HEK293T (cell line): ENCODE results near the gene PARG.
"Not testable (repeated sequence)": the region's sequence is repeated elsewhere in the genome, so short reads cannot be mapped to it uniquely, and the experiment has no call there.

Source experiments
- ARNT ChIP-seq: fragments of 450-650 bp; IDR thresholded peaks from 2 replicates; pipeline ENCODE4 v1.6.1; 2017; ENCODE audit warnings: mild to moderate bottlenecking
- BHLHE40 ChIP-seq: fragments of 450-650 bp; IDR thresholded peaks from 2 replicates; pipeline ENCODE4 v1.6.1; 2016; ENCODE audit warnings: mild to moderate bottlenecking, moderate library complexity, borderline replicate concordance
- ELF4 ChIP-seq: fragments of 450-650 bp; IDR thresholded peaks from 2 replicates; pipeline ENCODE4 v1.6.1; 2017; ENCODE audit warnings: antibody characterized with exemption
- FOXM1 ChIP-seq: fragments of 450-650 bp; IDR thresholded peaks from 2 replicates; pipeline ENCODE4 v1.6.1; 2017; ENCODE audit warnings: mild to moderate bottlenecking, borderline replicate concordance
- LEF1 ChIP-seq: fragments of 450-650 bp; IDR thresholded peaks from 2 replicates; pipeline ENCODE4 v1.6.1; 2017; ENCODE audit warnings: mild to moderate bottlenecking, borderline replicate concordance
- SP1 ChIP-seq: fragments of 450-650 bp; IDR thresholded peaks from 2 replicates; pipeline ENCODE4 v1.6.1; 2017
- SUZ12 ChIP-seq: fragments of 450-650 bp; IDR thresholded peaks from 2 replicates; pipeline ENCODE4 v1.6.1; 2016; ENCODE audit warnings: mild to moderate bottlenecking
- ZNF384 ChIP-seq: fragments of 450-650 bp; IDR thresholded peaks from 2 replicates; pipeline ENCODE4 v1.6.1; 2016
- TF ChIP-seq, protein P1 (sequence below): fragments of 450-650 bp; IDR thresholded peaks from 2 replicates; pipeline ENCODE4 v1.6.1; 2016

DNA sequence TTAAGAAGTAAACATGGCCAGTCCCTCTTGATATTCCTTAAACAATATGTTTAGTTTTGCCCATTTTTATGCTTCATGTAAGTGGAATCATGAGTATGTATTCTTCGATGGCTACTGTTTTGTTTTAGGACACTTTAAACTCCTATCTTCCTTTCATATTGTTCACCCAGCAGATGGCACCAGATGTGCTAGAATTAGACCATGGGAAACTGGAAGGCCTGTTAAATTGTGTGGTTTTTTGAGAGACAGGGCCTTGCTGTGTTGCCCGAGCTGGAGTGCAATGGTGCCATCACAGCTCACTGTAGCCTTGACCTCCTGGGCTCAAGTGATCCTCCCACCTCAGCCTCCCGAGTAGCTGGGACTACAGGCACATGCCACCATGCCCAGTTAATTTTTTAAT lies 11.3 kb upstream of the PARG start:
- TF ChIP-seq SUZ12, ELF4, SP1, FOXM1, BHLHE40, ZNF384, LEF1, ARNT: not testable (repeated sequence)
- TF ChIP-seq, protein P1, sequence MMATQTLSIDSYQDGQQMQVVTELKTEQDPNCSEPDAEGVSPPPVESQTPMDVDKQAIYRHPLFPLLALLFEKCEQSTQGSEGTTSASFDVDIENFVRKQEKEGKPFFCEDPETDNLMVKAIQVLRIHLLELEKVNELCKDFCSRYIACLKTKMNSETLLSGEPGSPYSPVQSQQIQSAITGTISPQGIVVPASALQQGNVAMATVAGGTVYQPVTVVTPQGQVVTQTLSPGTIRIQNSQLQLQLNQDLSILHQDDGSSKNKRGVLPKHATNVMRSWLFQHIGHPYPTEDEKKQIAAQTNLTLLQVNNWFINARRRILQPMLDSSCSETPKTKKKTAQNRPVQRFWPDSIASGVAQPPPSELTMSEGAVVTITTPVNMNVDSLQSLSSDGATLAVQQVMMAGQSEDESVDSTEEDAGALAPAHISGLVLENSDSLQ: not testable (repeated sequence)
